Skeletal muscle satellite cell (primary cell): Measurements from ENCODE around the gene CACNA1S.
A peak's percentile ranks its signal among the peaks of the same experiment; 100 is the strongest.

ENCODE experiments used
- H3K27me3 ChIP-seq: 2 replicates; pipeline ENCODE4 v1.7.0; 2013; ENCODE audit warnings: low read length; ENCODE audit not compliant: control insufficient read depth, insufficient read depth
- H3K36me3 ChIP-seq: 2 replicates; pipeline ENCODE4 v1.7.0; 2013; ENCODE audit warnings: mild to moderate bottlenecking, control low read depth, low read length; ENCODE audit not compliant: insufficient read depth
- H3K4me1 ChIP-seq: 2 replicates; pipeline ENCODE4 v1.7.0; 2013; ENCODE audit warnings: low read length; ENCODE audit not compliant: control insufficient read depth, insufficient read depth
- H3K4me2 ChIP-seq: 2 replicates; pipeline ENCODE4 v1.7.0; 2013; ENCODE audit warnings: mild to moderate bottlenecking, low read length
- H3K4me3 ChIP-seq: 2 replicates; pipeline ENCODE4 v1.7.0; 2013; ENCODE audit warnings: low read length
- H3K9ac ChIP-seq: 2 replicates; pipeline ENCODE4 v1.7.0; 2013; ENCODE audit warnings: mild to moderate bottlenecking, low read depth, low read length, moderate library complexity
- H3K9me3 ChIP-seq: replicated peaks from 2 replicates; pipeline ENCODE4 v1.7.0; 2013; ENCODE audit warnings: mild to moderate bottlenecking, control low read depth, low read length

The CACNA1S gene

GRCh38 chr1:201138311-201138840 is 26.1 kb upstream of the CACNA1S start:
- Histone ChIP-seq H3K4me1 (peaks cover 25% of the 10 kb centered on the region), H3K9me3 (no peaks in the 10 kb centered on the region), H3K4me2 (peak overlapping the region; percentile 46), H3K4me3 (no peak overlapping the region), H3K9ac (no peak overlapping the region), H3K27me3 (no peaks in the 10 kb centered on the region), H3K36me3 (peaks cover 27% of the 10 kb centered on the region)

GRCh38 chr1:201137579-201138310 is 25.5 kb upstream of the CACNA1S start:
- Histone ChIP-seq H3K4me3 (no peak overlapping the region), H3K4me1 (peaks cover 25% of the 10 kb centered on the region), H3K9ac (no peak overlapping the region), H3K9me3 (no peaks in the 10 kb centered on the region), H3K27me3 (no peaks in the 10 kb centered on the region), H3K36me3 (peaks cover 23% of the 10 kb centered on the region), H3K4me2 (peak overlapping the region; percentile 46)

- no peaks in the 10 kb centered on the region for H3K9me3 ChIP-seq
- H3K9ac ChIP-seq = no peak overlapping the region
- H3K27me3 ChIP-seq = no peaks in the 10 kb centered on the region
- peaks cover 25% of the 10 kb centered on the region for H3K4me1 ChIP-seq
- H3K36me3 ChIP-seq = peaks cover 20% of the 10 kb centered on the region
- no peak overlapping the region for H3K4me2 ChIP-seq
- no peak overlapping the region for H3K4me3 ChIP-seq
These were observed 24.8 kb upstream of the CACNA1S start for GRCh38 chr1:201137024-201137392.

- H3K9ac ChIP-seq = no peak overlapping the region
- H3K4me3 ChIP-seq = no peak overlapping the region
- H3K27me3 ChIP-seq = peaks cover under 1% of the 10 kb centered on the region
- H3K4me2 ChIP-seq = no peak overlapping the region
- H3K9me3 ChIP-seq = no peaks in the 10 kb centered on the region
- peaks cover 20% of the 10 kb centered on the region for H3K36me3 ChIP-seq
- H3K4me1 ChIP-seq = peaks cover 25% of the 10 kb centered on the region
These were observed 24.3 kb upstream of the CACNA1S start for GRCh38 chr1:201136355-201137023.

- Histone ChIP-seq H3K4me3 (no peak overlapping the region), H3K36me3 (peaks cover 20% of the 10 kb centered on the region), H3K4me1 (peaks cover 25% of the 10 kb centered on the region), H3K4me2 (no peak overlapping the region), H3K9ac (no peak overlapping the region), H3K9me3 (no peaks in the 10 kb centered on the region), H3K27me3 (peaks cover 3% of the 10 kb centered on the region)
These were observed 22.2 kb upstream of the CACNA1S start for GRCh38 chr1:201134405-201134804.

GRCh38 chr1:201131398-201131797 is 19.2 kb upstream of the CACNA1S start:
- H3K36me3 ChIP-seq = peaks cover 20% of the 10 kb centered on the region
- H3K4me1 ChIP-seq = peaks cover 20% of the 10 kb centered on the region
- H3K9ac ChIP-seq = no peak overlapping the region
- H3K4me3 ChIP-seq = no peak overlapping the region
- H3K9me3 ChIP-seq = no peaks in the 10 kb centered on the region
- no peak overlapping the region for H3K4me2 ChIP-seq
- peaks cover 3% of the 10 kb centered on the region for H3K27me3 ChIP-seq

GRCh38 chr1:201128962-201129361 is 16.7 kb upstream of the CACNA1S start:
- Histone ChIP-seq H3K4me3 (no peak overlapping the region), H3K9me3 (no peaks in the 10 kb centered on the region), H3K36me3 (peaks cover under 1% of the 10 kb centered on the region), H3K4me2 (no peak overlapping the region), H3K4me1 (peaks cover 23% of the 10 kb centered on the region), H3K27me3 (peaks cover 26% of the 10 kb centered on the region), H3K9ac (no peak overlapping the region)

GRCh38 chr1:201128476-201128875 is 16.2 kb upstream of the CACNA1S start:
- Histone ChIP-seq H3K4me1 (peaks cover 23% of the 10 kb centered on the region), H3K27me3 (peaks cover 31% of the 10 kb centered on the region), H3K4me2 (no peak overlapping the region), H3K9ac (no peak overlapping the region), H3K4me3 (no peak overlapping the region), H3K9me3 (no peaks in the 10 kb centered on the region), H3K36me3 (no peaks in the 10 kb centered on the region)

GRCh38 chr1:201127755-201128455 is 15.7 kb upstream of the CACNA1S start:
- Histone ChIP-seq H3K4me2 (no peak overlapping the region), H3K4me1 (peaks cover 23% of the 10 kb centered on the region), H3K36me3 (no peaks in the 10 kb centered on the region), H3K9me3 (no peaks in the 10 kb centered on the region), H3K9ac (no peak overlapping the region), H3K4me3 (no peak overlapping the region), H3K27me3 (peaks cover 37% of the 10 kb centered on the region)

- Histone ChIP-seq H3K9ac (no peak within 1 kb of the TSS), H3K27me3 (peaks cover 45% of the 10 kb centered on the region), H3K9me3 (no peaks in the 10 kb centered on the region), H3K4me2 (peak within 1 kb of the TSS; percentile 13), H3K4me3 (no peak within 1 kb of the TSS), H3K36me3 (no peaks in the 10 kb centered on the region), H3K4me1 (peaks cover 23% of the 10 kb centered on the region)
These were observed 14.9 kb upstream of the CACNA1S start, which contains the start of gene ASCL5 for GRCh38 chr1:201126832-201127754. Gene ASCL5 (minus strand): TSS chr1:201127184. CDS start chr1:201115372, 11,812 bp downstream.
